Keratinocyte (primary cell): ENCODE measurements around the gene PGS1. TPM values are rescaled to one million over a fixed set of nuclear protein-coding genes. Genes with fewer than 3 reads are reported as not detected.

Experiments used
- DNase-seq: peaks from one replicate; pipeline ENCODE4 v3.0.0-alpha.2; 2011; ENCODE audit warnings: low read depth, missing footprints, low spot score
- FAIRE-seq: peaks from 2 replicates; lab custom pipeline; 2011; peaks lifted over from hg19 to GRCh38; lab: Jason Lieb, UNC
- H2AFZ ChIP-seq: 2 replicates; pipeline ENCODE4 v1.6.0; 2012; ENCODE audit warnings: low read length, control low read depth, inconsistent platforms; ENCODE audit not compliant: control insufficient read depth
- H3K27ac ChIP-seq: 2 replicates; pipeline ENCODE4 v1.5.1; 2011; ENCODE audit warnings: low read length; ENCODE audit not compliant: control insufficient read depth, insufficient read depth
- H3K27me3 ChIP-seq: 3 replicates; pipeline ENCODE4 v1.6.0; 2011; ENCODE audit warnings: low read length; ENCODE audit not compliant: control insufficient read depth, insufficient read depth; ENCODE audit errors: extremely low read depth
- H3K36me3 ChIP-seq, 2 experiments: 2 replicates in 1 of 2; 3 replicates in 1 of 2; pipeline ENCODE4 v1.5.1; 2011; ENCODE audit warnings: low read length in 2 of 2, mild to moderate bottlenecking in 1 of 2; ENCODE audit not compliant: control insufficient read depth in 2 of 2, insufficient read depth in 2 of 2; ENCODE audit errors: extremely low read depth in 1 of 2
- H3K4me1 ChIP-seq: 3 replicates; pipeline ENCODE4 v1.5.1; 2011; ENCODE audit warnings: low read length; ENCODE audit not compliant: control insufficient read depth, insufficient read depth; ENCODE audit errors: extremely low read depth
- H3K4me2 ChIP-seq: 3 replicates; pipeline ENCODE4 v1.6.0; 2011; ENCODE audit warnings: low read depth, low read length; ENCODE audit not compliant: control insufficient read depth, insufficient read depth; ENCODE audit errors: extremely low read depth
- H3K4me3 ChIP-seq, 3 experiments: fragments of 200-600 bp in 1 of 3; sonication (generic) in 1 of 3; 2 replicates in 2 of 3; 3 replicates in 1 of 3; pipeline ENCODE4 v1.5.1; 2011 to 2016; ENCODE audit warnings: low read length in 3 of 3, mild to moderate bottlenecking in 3 of 3, control low read depth in 2 of 3, inconsistent platforms in 1 of 3, low read depth in 1 of 3, mixed read lengths in 1 of 3, mixed run types in 1 of 3, moderate library complexity in 1 of 3; ENCODE audit not compliant: control insufficient read depth in 2 of 3, insufficient read depth in 2 of 3; ENCODE audit errors: extremely low read depth in 1 of 3
- H3K79me2 ChIP-seq: 2 replicates; pipeline ENCODE4 v1.6.0; 2012; ENCODE audit warnings: low read length; ENCODE audit not compliant: control insufficient read depth, insufficient read depth
- H3K9ac ChIP-seq: 3 replicates; pipeline ENCODE4 v1.6.0; 2011; ENCODE audit warnings: low read length; ENCODE audit not compliant: control insufficient read depth, insufficient read depth; ENCODE audit errors: extremely low read depth
- H3K9me1 ChIP-seq: 3 replicates; pipeline ENCODE4 v1.6.0; 2011; ENCODE audit warnings: low read length; ENCODE audit not compliant: control insufficient read depth, insufficient read depth; ENCODE audit errors: extremely low read depth
- H3K9me3 ChIP-seq: 2 replicates; pipeline ENCODE4 v1.5.1; 2012; ENCODE audit warnings: low read depth, low read length; ENCODE audit not compliant: control insufficient read depth
- H4K20me1 ChIP-seq: 3 replicates; pipeline ENCODE4 v1.6.0; 2011; ENCODE audit warnings: low read length; ENCODE audit not compliant: control insufficient read depth, insufficient read depth; ENCODE audit errors: extremely low read depth
- CTCF ChIP-seq, 3 experiments: IDR thresholded peaks in 1 of 3; conservative IDR thresholded peaks in 1 of 3; optimal IDR thresholded peaks in 1 of 3; 2 replicates in 2 of 3; 3 replicates in 1 of 3; pipeline versions ENCODE3 to v1.5.1; 2011; ENCODE audit warnings: low read length in 3 of 3, mild to moderate bottlenecking in 3 of 3, moderate library complexity in 2 of 3, control low read depth in 1 of 3, inconsistent platforms in 1 of 3; ENCODE audit not compliant: insufficient read depth in 2 of 3; ENCODE audit errors: extremely low read depth in 1 of 3
- EZH2 ChIP-seq: IDR thresholded peaks from one replicate; pipeline ENCODE4 v1.6.1; 2012; ENCODE audit warnings: inconsistent platforms, mild to moderate bottlenecking, low read length, moderate library complexity
- dilution Hi-C: fragments of 300-500 bp; cut with MboI; formaldehyde crosslinking; loops from one replicate; pipeline ENCODE4 v1.7.0; 2020; ENCODE audit warnings: low sequenced_read_pairs; ENCODE audit not compliant: extremely low pct_ligation_motif_present
- polyA plus RNA-seq, 5 experiments: library from polyadenylated mRNA; depleted of rRNA in 3 of 5; stranded (reverse) in 3 of 5; stranded (forward) in 1 of 5; unstranded in 1 of 5; fragments of >200 nt; gene quantifications; 1 replicate in 1 of 5; 2 replicates in 3 of 5; 3 replicates in 1 of 5; pipeline versions ENCODE4 v1.2.1 to v1.2.3, GENCODE V29; 2011 to 2012; ENCODE audit warnings: missing spikeins in 2 of 5, low read depth in 1 of 5, low replicate concordance in 1 of 5

Gene PGS1
- polyA plus RNA-seq, 1 donor (not counting 4 experiments of a cell fraction or from before 2014, with no cell fraction given) = 19.6 TPM

- dilution Hi-C loops = no loop called here
- Histone ChIP-seq H3K27ac (no peak overlapping the region), H3K4me3 (no peak overlapping the region), H3K36me3 (peaks cover 26 to 28% of the 10 kb centered on the region in 2 experiments), H2AFZ (no peak overlapping the region), H3K27me3 (no peaks in the 10 kb centered on the region), H3K9ac (no peak overlapping the region), H4K20me1 (no peaks in the 10 kb centered on the region), H3K4me2 (no peak overlapping the region), H3K4me1 (no peaks in the 10 kb centered on the region), H3K79me2 (no peaks in the 10 kb centered on the region), H3K9me1 (no peaks in the 10 kb centered on the region), H3K9me3 (no peaks in the 10 kb centered on the region)
- FAIRE-seq = no peak
- DNase-seq = no peak
- no peak for TF ChIP-seq EZH2
- no peak for TF ChIP-seq CTCF (optimal IDR thresholded peaks at IDR 0.05 in 1 of 3, IDR thresholded peaks at IDR 0.05 in 1 of 3, conservative IDR thresholded peaks at IDR 0.05 in 1 of 3; ENCODE audit: extremely low read depth in 1 of 3, insufficient read depth in 2 of 3, low read length in 3 of 3)
These were observed 47.9 kb downstream of the PGS1 start for GRCh38 chr17:78426293-78426879.

GRCh38 chr17:78427140-78427539 is 48.7 kb downstream of the PGS1 start:
- Histone ChIP-seq H3K4me1 (no peaks in the 10 kb centered on the region), H3K36me3 (peaks cover 21 to 26% of the 10 kb centered on the region in 2 experiments), H3K9ac (no peak overlapping the region), H4K20me1 (no peaks in the 10 kb centered on the region), H2AFZ (no peak overlapping the region), H3K79me2 (no peaks in the 10 kb centered on the region), H3K27me3 (no peaks in the 10 kb centered on the region), H3K4me2 (no peak overlapping the region), H3K4me3 (no peak overlapping the region), H3K9me3 (no peaks in the 10 kb centered on the region), H3K27ac (no peak overlapping the region), H3K9me1 (no peaks in the 10 kb centered on the region)
- DNase-seq (no peak), FAIRE-seq (no peak)
- no peak for TF ChIP-seq CTCF (optimal IDR thresholded peaks at IDR 0.05 in 1 of 3, IDR thresholded peaks at IDR 0.05 in 1 of 3, conservative IDR thresholded peaks at IDR 0.05 in 1 of 3; ENCODE audit: extremely low read depth in 1 of 3, insufficient read depth in 2 of 3, low read length in 3 of 3)
- no peak for TF ChIP-seq EZH2
- dilution Hi-C loops = no loop called here
